ENCODE results near the gene TSPEAR. TPM values are rescaled to one million over a fixed set of nuclear protein-coding genes. Genes with fewer than 3 reads are reported as not detected.
"Not testable (repeated sequence)": the region's sequence is repeated elsewhere in the genome, so short reads cannot be mapped to it uniquely, and the experiment has no call there.

Gene TSPEAR
- total and polyA plus RNA-seq, 7 donors: not detected

GRCh38 chr21:44558695-44559094 lies 152.7 kb downstream of the TSPEAR start, which contains the start of gene KRTAP10-3:
Gene KRTAP10-3, minus strand, starts transcription at chr21:44558795. Its CDS starts 80 bp downstream, at chr21:44558715.
- DNase-seq: no peak
- ATAC-seq: no peak
- Histone ChIP-seq H3K9me3 (peaks cover 10% of the 10 kb centered on the region), H3K4me3 (no peak within 1 kb of the TSS), H3K36me3 (ENCODE audit: insufficient read depth in 1 of 2, low read depth in 1 of 2) (no peaks in the 10 kb centered on the region), H3K4me1 (no peaks in the 10 kb centered on the region), H3K27me3 (ENCODE audit: insufficient read depth in 3 of 3, low read length in 2 of 3) (peaks cover 0 to 49% (median 8%) of the 10 kb centered on the region in 3 donors), H3K27ac (no peak within 1 kb of the TSS)
- no peak for TF ChIP-seq CTCF (IDR thresholded peaks at IDR 0.05)
- WGBS, 3 donors: 41 to 49% (median 44%) methylated on average over 5 of the region's 5 CpGs
- intact Hi-C loops (cut with DNase I): no loop called here

GRCh38 chr21:44558329-44558675 lies 153.1 kb downstream of the TSPEAR start:
- H3K27ac ChIP-seq; H3K4me1 ChIP-seq; H3K9me3 ChIP-seq; H3K36me3 ChIP-seq (ENCODE audit: insufficient read depth in 1 of 2, low read depth in 1 of 2); ATAC-seq; DNase-seq; intact Hi-C loops (cut with DNase I); H3K4me3 ChIP-seq: not testable (repeated sequence)
- WGBS, 3 donors: 34 to 54% (median 35%) methylated on average over 5 to 10 of the region's 10 CpGs
- peaks cover 0 to 51% (median 8%) of the 10 kb centered on the region in 3 donors for H3K27me3 ChIP-seq (ENCODE audit: insufficient read depth in 3 of 3, low read length in 2 of 3)

GRCh38 chr21:44557491-44558328 lies 153.7 kb downstream of the TSPEAR start:
- no peak overlapping the region for H3K27ac ChIP-seq
- no peaks in the 10 kb centered on the region for H3K36me3 ChIP-seq (ENCODE audit: insufficient read depth in 1 of 2, low read depth in 1 of 2)
- H3K4me1 ChIP-seq: no peaks in the 10 kb centered on the region
- H3K9me3 ChIP-seq: peaks cover 4% of the 10 kb centered on the region
- DNase-seq (no peak), ATAC-seq (no peak)
- H3K27me3 ChIP-seq (ENCODE audit: insufficient read depth in 3 of 3, low read length in 2 of 3): peaks cover 0 to 54% (median 10%) of the 10 kb centered on the region in 3 donors
- no peak for TF ChIP-seq CTCF (IDR thresholded peaks at IDR 0.05)
- 21 to 32% (median 28%) methylated on average over 29 to 30 of the region's 30 CpGs for WGBS, 3 donors
- intact Hi-C loops (cut with DNase I): no loop called here
- H3K4me3 ChIP-seq: no peak overlapping the region

GRCh38 chr21:44556879-44557278 lies 154.5 kb downstream of the TSPEAR start:
- intact Hi-C loops (cut with DNase I): no loop called here
- Histone ChIP-seq H3K9me3 (no peaks in the 10 kb centered on the region), H3K4me3 (no peak overlapping the region), H3K27me3 (ENCODE audit: insufficient read depth in 3 of 3, low read length in 2 of 3) (peaks cover 0 to 62% (median 11%) of the 10 kb centered on the region in 3 donors), H3K4me1 (no peaks in the 10 kb centered on the region), H3K27ac (no peak overlapping the region), H3K36me3 (ENCODE audit: insufficient read depth in 1 of 2, low read depth in 1 of 2) (no peaks in the 10 kb centered on the region)
- TF ChIP-seq CTCF (IDR thresholded peaks at IDR 0.05): no peak
- no peak for ATAC-seq
- WGBS, 3 donors: 63 to 68% (median 67%) methylated on average over 9 of the region's 9 CpGs
- no peak for DNase-seq

GRCh38 chr21:44555200-44555875 lies 156.0 kb downstream of the TSPEAR start:
- Histone ChIP-seq H3K27ac (no peak overlapping the region), H3K27me3 (ENCODE audit: insufficient read depth in 3 of 3, low read length in 2 of 3) (peaks cover 0 to 78% (median 13%) of the 10 kb centered on the region in 3 donors)

More at GRCh38 chr21:44555200-44555875, 156.0 kb downstream of the TSPEAR start:
- H3K36me3 ChIP-seq (ENCODE audit: insufficient read depth in 1 of 2, low read depth in 1 of 2): no peaks in the 10 kb centered on the region
- no peak overlapping the region for H3K4me3 ChIP-seq
- TF ChIP-seq CTCF (IDR thresholded peaks at IDR 0.05): no peak
- H3K4me1 ChIP-seq: no peaks in the 10 kb centered on the region
- DNase-seq: no peak
- ATAC-seq: no peak
- 69 to 74% (median 72%) methylated on average over 13 of the region's 13 CpGs for WGBS, 3 donors
- no peaks in the 10 kb centered on the region for H3K9me3 ChIP-seq
- intact Hi-C loops (cut with DNase I): no loop called here

Data from psoas muscle (tissue), 8 donors.